Left ventricle myocardium inferior (tissue), 1 donor: ENCODE measurements around the gene PUM1. TPM values are rescaled to one million over a fixed set of nuclear protein-coding genes. Genes with fewer than 3 reads are reported as not detected.

ENCODE experiments used
- DNase-seq: peaks from one replicate; pipeline ENCODE4 v3.0.0-alpha.2; 2020
- H3K27ac ChIP-seq: fragments of 200-600 bp; replicated peaks from 2 replicates; pipeline ENCODE4 v1.8.0; 2021
- H3K27me3 ChIP-seq: fragments of 200-600 bp; 2 replicates; pipeline ENCODE4 v1.8.0; 2021; ENCODE audit warnings: low read depth
- H3K36me3 ChIP-seq: fragments of 200-600 bp; 2 replicates; pipeline ENCODE4 v1.8.0; 2021
- H3K4me1 ChIP-seq: fragments of 200-600 bp; 2 replicates; pipeline ENCODE4 v1.8.0; 2021
- H3K4me3 ChIP-seq: fragments of 200-600 bp; 2 replicates; pipeline ENCODE4 v1.8.0; 2021; ENCODE audit warnings: mild to moderate bottlenecking, moderate library complexity
- H3K9me3 ChIP-seq: fragments of 200-600 bp; replicated peaks from 2 replicates; pipeline ENCODE4 v1.8.0; 2021
- CTCF ChIP-seq: fragments of 200-600 bp; IDR thresholded peaks from 2 replicates; pipeline ENCODE4 v1.8.0; 2021; ENCODE audit warnings: antibody characterized with exemption, mild to moderate bottlenecking, borderline replicate concordance
- intact Hi-C: fragments of 100-400 bp; cut with micrococcal nuclease; formaldehyde crosslinking; loops from one replicate; pipeline ENCODE4 v1.11.0; 2022
- total RNA-seq: library from RNA; stranded (reverse); fragmentation: NEBNext Ultra II Directional; extraction: Animal tissue kit (Norgen Biotek cat#: 25700); gene quantifications from one replicate; pipeline ENCODE4 v1.2.1, GENCODE V29; 2021
- donor health status: DM: no; HTN: yes; CAD: no; lungs with severe emphysema.

Gene PUM1
- total RNA-seq, 1 donor from 2014 or later, result 80.1 TPM

GRCh38 chr1:30891227-30891552 lies 174.3 kb downstream of the PUM1 start:
- TF ChIP-seq CTCF, result no peak
- H3K9me3 ChIP-seq, result no peaks in the 10 kb centered on the region
- H3K27me3 ChIP-seq, result no peaks in the 10 kb centered on the region
- peaks cover 66% of the 10 kb centered on the region for H3K4me1 ChIP-seq
- H3K4me3 ChIP-seq, result no peak overlapping the region
- DNase-seq, result no peak
- intact Hi-C loops, result no loop called here
- no peaks in the 10 kb centered on the region for H3K36me3 ChIP-seq
- no peak overlapping the region for H3K27ac ChIP-seq

GRCh38 chr1:30890502-30891226 lies 174.9 kb downstream of the PUM1 start:
- Histone ChIP-seq H3K27ac (no peak overlapping the region), H3K4me1 (peaks cover 60% of the 10 kb centered on the region)
- no peak for TF ChIP-seq CTCF

GRCh38 chr1:30889511-30889910 lies 176.0 kb downstream of the PUM1 start:
- no peaks in the 10 kb centered on the region for H3K27me3 ChIP-seq
- H3K4me1 ChIP-seq, result peaks cover 57% of the 10 kb centered on the region
- H3K9me3 ChIP-seq, result no peaks in the 10 kb centered on the region
- no peaks in the 10 kb centered on the region for H3K36me3 ChIP-seq
- TF ChIP-seq CTCF, result no peak
- intact Hi-C loops, result no loop called here
- DNase-seq, result no peak
- H3K27ac ChIP-seq, result peak overlapping the region; percentile 75
- no peak overlapping the region for H3K4me3 ChIP-seq

More at GRCh38 chr1:30890502-30891226, 174.9 kb downstream of the PUM1 start:
- H3K36me3 ChIP-seq, result no peaks in the 10 kb centered on the region
- DNase-seq, result no peak
- H3K4me3 ChIP-seq, result no peak overlapping the region
- no peaks in the 10 kb centered on the region for H3K27me3 ChIP-seq
- intact Hi-C loops, result no loop called here
- no peaks in the 10 kb centered on the region for H3K9me3 ChIP-seq

- Histone ChIP-seq H3K4me3 (no peak overlapping the region), H3K27me3 (no peaks in the 10 kb centered on the region), H3K9me3 (no peaks in the 10 kb centered on the region), H3K4me1 (peaks cover 60% of the 10 kb centered on the region), H3K27ac (peak overlapping the region; percentile 75), H3K36me3 (no peaks in the 10 kb centered on the region)
- no peak for TF ChIP-seq CTCF
- DNase-seq, result no peak
- intact Hi-C loops, result no loop called here
Measured at GRCh38 chr1:30888975-30889374, 176.5 kb downstream of the PUM1 start.

- H3K36me3 ChIP-seq, result no peaks in the 10 kb centered on the region
- peak overlapping the region; percentile 75 for H3K27ac ChIP-seq
- H3K4me3 ChIP-seq, result no peak overlapping the region
- TF ChIP-seq CTCF, result no peak
- DNase-seq, result peak; percentile 71
- intact Hi-C loops, result no loop called here
- H3K4me1 ChIP-seq, result peaks cover 65% of the 10 kb centered on the region
- H3K27me3 ChIP-seq, result no peaks in the 10 kb centered on the region
- no peaks in the 10 kb centered on the region for H3K9me3 ChIP-seq
Measured at GRCh38 chr1:30888391-30888790, 177.1 kb downstream of the PUM1 start.
